HepG2 (cell line): ENCODE measurements around the gene AFAP1. TPM values are rescaled to one million over a fixed set of nuclear protein-coding genes. Genes with fewer than 3 reads are reported as not detected.

Experiments
- ATAC-seq: fragments of 200-7000 bp; cut with Tn5 transposase; 3 replicates; pipeline ENCODE4 v1.9.1; 2020; ENCODE audit warnings: mild to moderate bottlenecking, moderate library complexity
- BruUV-seq: library from RNA; stranded (reverse); fragments of 400-500 nt; replicated peaks from 2 replicates; lab custom pipeline; 2021; lab: Mats Ljungman, UMichigan
- CTCF ChIA-PET: fragments of 300-600 bp; formaldehyde crosslinking; extraction: SDS; loops from one replicate; lab custom pipeline; 2021; ENCODE audit warnings: low total read pairs, inconsistent platforms, low intra/inter-chr PET ratio; lab: Yijun Ruan, JAX
- POLR2A ChIA-PET: fragments of 350-600 bp; sonication (Branson Sonifier 250); formaldehyde crosslinking; loops from one replicate; lab custom pipeline; 2020; ENCODE audit warnings: antibody characterized with exemption, inconsistent platforms; lab: Yijun Ruan, JAX
- DNase-seq: peaks from one replicate; pipeline ENCODE4 v3.0.0-alpha.2; 2015; ENCODE audit warnings: low spot score
- FAIRE-seq: peaks from 3 replicates; lab custom pipeline; 2011; peaks lifted over from hg19 to GRCh38; lab: Jason Lieb, UNC
- H2AFZ ChIP-seq: one replicate; pipeline ENCODE4 v1.6.1; 2011; ENCODE audit warnings: low read length, inconsistent platforms
- H3K27ac ChIP-seq: fragments of 300-600 bp; 3 replicates; pipeline ENCODE4 v1.8.0; 2011; ENCODE audit warnings: mixed run types, mild to moderate bottlenecking, mixed read lengths, low read length, inconsistent platforms; ENCODE audit not compliant: insufficient read depth; ENCODE audit errors: extremely low read length
- H3K27me3 ChIP-seq, 2 experiments: fragments of 200-600 bp in 1 of 2; 2 replicates in 1 of 2; 3 replicates in 1 of 2; pipeline versions ENCODE4 v1.6.0 to v1.8.0; 2011; ENCODE audit warnings: low read length in 2 of 2, mild to moderate bottlenecking in 2 of 2, moderate library complexity in 2 of 2, inconsistent platforms in 1 of 2; ENCODE audit not compliant: insufficient read depth in 2 of 2, control insufficient read depth in 1 of 2
- H3K36me3 ChIP-seq, 2 experiments: fragments of 200-600 bp in 1 of 2; replicated peaks in 1 of 2; 2 replicates in 1 of 2; 3 replicates in 1 of 2; pipeline versions ENCODE4 v1.5.1 to v1.8.0; 2011; ENCODE audit warnings: low read length in 2 of 2, inconsistent platforms in 1 of 2; ENCODE audit not compliant: insufficient read depth in 2 of 2, control insufficient read depth in 1 of 2
- H3K4me1 ChIP-seq: 2 replicates; pipeline ENCODE4 v1.5.1; 2012; ENCODE audit warnings: low read length, inconsistent platforms; ENCODE audit not compliant: insufficient read depth
- H3K4me2 ChIP-seq: 2 replicates; pipeline ENCODE4 v1.6.0; 2011; ENCODE audit warnings: low read depth, low read length, inconsistent platforms
- H3K4me3 ChIP-seq, 3 experiments: fragments of 200-600 bp in 1 of 3; sonication (generic), shearing (Covaris generic) in 1 of 3; replicated peaks in 1 of 3; 2 replicates each; pipeline ENCODE4 v1.5.1; 2011 to 2016; ENCODE audit warnings: low read length in 3 of 3, inconsistent platforms in 2 of 3, low read depth in 2 of 3, mild to moderate bottlenecking in 2 of 3, control low read depth in 1 of 3, mixed read lengths in 1 of 3; ENCODE audit not compliant: insufficient read depth in 1 of 3
- H3K79me2 ChIP-seq: one replicate; pipeline ENCODE4 v1.6.1; 2011; ENCODE audit warnings: low read length, inconsistent platforms; ENCODE audit not compliant: insufficient read depth
- H3K9ac ChIP-seq: 2 replicates; pipeline ENCODE4 v1.6.0; 2011; ENCODE audit warnings: mild to moderate bottlenecking, low read depth, low read length, inconsistent platforms; ENCODE audit not compliant: insufficient read depth
- H3K9me3 ChIP-seq: 2 replicates; pipeline ENCODE4 v1.5.1; 2012; ENCODE audit warnings: mild to moderate bottlenecking, low read length
- H4K20me1 ChIP-seq: 2 replicates; pipeline ENCODE4 v1.6.0; 2011; ENCODE audit warnings: inconsistent platforms, mild to moderate bottlenecking, low read length, moderate library complexity; ENCODE audit not compliant: insufficient read depth
- IKZF4 ChIP-seq: sonication (generic); formaldehyde crosslinking; IDR thresholded peaks from 2 replicates; pipeline ENCODE4 v1.5.1; 2020; ENCODE audit warnings: borderline replicate concordance, mild to moderate bottlenecking, low read depth, missing genetic modification reagents; ENCODE audit errors: not compliant biosample characterization
- RERE ChIP-seq: IDR thresholded peaks from 2 replicates; pipeline ENCODE4 v1.6.1; 2016; ENCODE audit warnings: low read depth, missing genetic modification reagents, missing compliant biosample characterization
- TIGD3 ChIP-seq: sonication (generic); formaldehyde crosslinking; IDR thresholded peaks from 2 replicates; pipeline ENCODE4 v1.5.1; 2020; ENCODE audit warnings: mild to moderate bottlenecking, missing genetic modification reagents, borderline replicate concordance
- ZNF121 ChIP-seq: sonication (generic); formaldehyde crosslinking; IDR thresholded peaks from 2 replicates; pipeline ENCODE4 v1.5.0; 2020; ENCODE audit warnings: mild to moderate bottlenecking, missing genetic modification reagents
- WGBS: methylation state at CpG from one replicate; pipeline ENCODE4 v1.1.6; 2017; ENCODE audit warnings: low lambda C conversion rate; 5-methylcytosine and 5-hydroxymethylcytosine counted together
- in situ Hi-C: cut with HindIII; loops from 2 replicates; pipeline ENCODE4 v1.10.0; 2017; ENCODE audit warnings: low pct_unique_long_range_greater_than_20kb; ENCODE audit not compliant: extremely low pct_ligation_motif_present
- intact Hi-C: fragments of 100-400 bp; cut with micrococcal nuclease; formaldehyde crosslinking; loops from one replicate; pipeline ENCODE4 v1.10.0; 2022; ENCODE audit not compliant: unreplicated experiment
- polyA plus RNA-seq, 8 experiments: library from polyadenylated mRNA; depleted of rRNA in 3 of 8; stranded (reverse) in 7 of 8; unstranded in 1 of 8; fragments of >200 nt; fragmentation: Illumina TruSeq in 4 of 8; extraction: Trizol in 4 of 8; gene quantifications; 2 replicates each; pipeline versions ENCODE4 v1.2.1 to v1.2.3, GENCODE V29; 2011 to 2016; ENCODE audit warnings: low read depth in 4 of 8, missing spikeins in 1 of 8, mixed read lengths in 1 of 8; ENCODE audit not compliant: insufficient read depth in 1 of 8
- total RNA-seq, 5 experiments: library from RNA; depleted of rRNA; stranded (reverse); fragments of >200 nt; fragmentation: Illumina TruSeq; extraction: Trizol; gene quantifications; 2 replicates each; pipeline ENCODE4 v1.2.3, GENCODE V29; 2016; ENCODE audit warnings: low read depth in 1 of 5

Gene AFAP1
- total and polyA plus RNA-seq, 2 of the 13 experiments (the other 11 are each of a cell fraction or from before 2014, with no cell fraction given): 2.5 TPM

- Histone ChIP-seq H3K27me3 (no peaks in the 10 kb centered on the region), H3K9ac (no peak overlapping the region), H3K4me3 (no peak overlapping the region), H3K79me2 (no peaks in the 10 kb centered on the region), H3K27ac (no peak overlapping the region), H4K20me1 (no peaks in the 10 kb centered on the region), H2AFZ (no peak overlapping the region), H3K9me3 (no peaks in the 10 kb centered on the region), H3K4me2 (no peak overlapping the region), H3K4me1 (peaks cover 34% of the 10 kb centered on the region), H3K36me3 (peaks cover 6 to 21% of the 10 kb centered on the region in 2 experiments; a peak in 3 of 5 replicates)
- BruUV-seq: no TSS peak
- ChIA-PET CTCF (no interaction called here), POLR2A (no interaction called here)
- TF ChIP-seq ZNF121 (CRISPR knock-in tag): no peak
- TF ChIP-seq TIGD3 (CRISPR knock-in tag): no peak
- no peak for TF ChIP-seq RERE (CRISPR knock-in tag)
- no peak for TF ChIP-seq IKZF4 (CRISPR knock-in tag)
- DNase-seq (no peak), FAIRE-seq (no peak), ATAC-seq (no peak)
- WGBS: 93% methylated on average over 24 of the region's 24 CpGs
- in situ Hi-C loops (no loop called here), intact Hi-C loops (no loop called here)
Observed at GRCh38 chr4:7778510-7779431, 160.9 kb downstream of the AFAP1 start.
